HCT116 (cell line): ENCODE results near the gene NHERF2.

Source experiments
- CEBPB ChIP-seq: IDR thresholded peaks from 2 replicates; pipeline ENCODE4 v1.6.1; 2012; ENCODE audit warnings: low read depth
- EZH2 ChIP-seq: fragments of 200-600 bp; sonication (generic); IDR thresholded peaks from 2 replicates; pipeline ENCODE4 v1.6.1; 2017; ENCODE audit warnings: antibody characterized with exemption, mixed run types
- EZH2phosphoT487 ChIP-seq: fragments of 200-600 bp; IDR thresholded peaks from 2 replicates; pipeline ENCODE4 v1.6.1; 2018; ENCODE audit warnings: antibody characterized with exemption, borderline replicate concordance
- POLR2AphosphoS5 ChIP-seq: IDR thresholded peaks from 2 replicates; pipeline ENCODE4 v1.6.1; 2011; ENCODE audit warnings: mild to moderate bottlenecking, low read depth, low read length, moderate library complexity
- TF ChIP-seq, protein P1 (sequence below), 3 experiments: fragments of 200-600 bp in 1 of 3; sonication (generic) in 1 of 3; IDR thresholded peaks in 2 of 3; conservative IDR thresholded peaks in 1 of 3; 2 replicates each; pipeline ENCODE4 v1.5.1; 2012 to 2017; ENCODE audit warnings: low read depth in 2 of 3, low read length in 2 of 3, antibody characterized with exemption in 1 of 3, borderline replicate concordance in 1 of 3, control low read depth in 1 of 3, mild to moderate bottlenecking in 1 of 3, mixed read lengths in 1 of 3, mixed run types in 1 of 3, moderate library complexity in 1 of 3; ENCODE audit not compliant: insufficient read depth in 1 of 3

DNA sequence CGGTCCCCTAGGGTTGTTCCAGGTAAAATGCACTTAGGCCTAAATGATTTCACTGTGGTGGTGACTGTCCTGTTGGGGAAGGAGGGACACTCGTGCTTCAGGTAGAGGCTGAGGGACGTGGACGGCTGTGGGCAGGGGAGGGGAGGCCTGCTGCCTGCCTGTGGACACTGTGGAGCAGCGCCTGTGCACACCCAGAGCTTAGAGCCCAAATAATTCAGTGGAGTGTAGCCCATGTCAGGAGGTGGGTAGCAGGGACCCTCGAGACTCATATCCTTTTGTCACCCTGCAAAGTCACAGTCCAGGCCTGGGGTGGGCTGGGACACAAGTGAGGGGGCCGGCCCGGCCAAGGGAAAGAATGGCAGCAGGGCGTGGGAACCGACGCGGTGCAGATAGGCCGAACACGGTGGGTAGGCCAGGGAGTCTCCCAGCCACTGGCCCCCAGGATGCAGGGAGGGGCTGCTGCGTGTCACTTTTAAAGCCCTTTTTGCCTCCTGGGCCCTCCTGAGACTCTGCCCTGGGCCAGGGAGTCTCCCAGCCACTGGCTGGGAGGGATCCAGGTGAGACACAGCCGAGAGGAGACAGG lies 733 bp upstream of the NHERF2 start:
- TF ChIP-seq EZH2, result no peak
- no peak for TF ChIP-seq CEBPB
- TF ChIP-seq POLR2AphosphoS5, result no peak
- TF ChIP-seq, protein P1, sequence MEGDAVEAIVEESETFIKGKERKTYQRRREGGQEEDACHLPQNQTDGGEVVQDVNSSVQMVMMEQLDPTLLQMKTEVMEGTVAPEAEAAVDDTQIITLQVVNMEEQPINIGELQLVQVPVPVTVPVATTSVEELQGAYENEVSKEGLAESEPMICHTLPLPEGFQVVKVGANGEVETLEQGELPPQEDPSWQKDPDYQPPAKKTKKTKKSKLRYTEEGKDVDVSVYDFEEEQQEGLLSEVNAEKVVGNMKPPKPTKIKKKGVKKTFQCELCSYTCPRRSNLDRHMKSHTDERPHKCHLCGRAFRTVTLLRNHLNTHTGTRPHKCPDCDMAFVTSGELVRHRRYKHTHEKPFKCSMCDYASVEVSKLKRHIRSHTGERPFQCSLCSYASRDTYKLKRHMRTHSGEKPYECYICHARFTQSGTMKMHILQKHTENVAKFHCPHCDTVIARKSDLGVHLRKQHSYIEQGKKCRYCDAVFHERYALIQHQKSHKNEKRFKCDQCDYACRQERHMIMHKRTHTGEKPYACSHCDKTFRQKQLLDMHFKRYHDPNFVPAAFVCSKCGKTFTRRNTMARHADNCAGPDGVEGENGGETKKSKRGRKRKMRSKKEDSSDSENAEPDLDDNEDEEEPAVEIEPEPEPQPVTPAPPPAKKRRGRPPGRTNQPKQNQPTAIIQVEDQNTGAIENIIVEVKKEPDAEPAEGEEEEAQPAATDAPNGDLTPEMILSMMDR (IDR thresholded peaks at IDR 0.05 in 2 of 3, conservative IDR thresholded peaks at IDR 0.05 in 1 of 3; ENCODE audit: borderline replicate concordance in 1 of 3, insufficient read depth in 1 of 3, low read depth in 2 of 3, low read length in 2 of 3), result no peak
- no peak for TF ChIP-seq EZH2phosphoT487
